Omental fat pad (tissue), 4 donors: ENCODE measurements around the gene SPAG17. TPM values are rescaled to one million over a fixed set of nuclear protein-coding genes. Genes with fewer than 3 reads are reported as not detected.

Experiments
- ATAC-seq: fragments of 150-250 bp; one replicate; pipeline ENCODE4 v1.9.1; 2016; ENCODE audit warnings: mild to moderate bottlenecking, moderate library complexity; ENCODE audit not compliant: low FRiP score
- DNase-seq: peaks from one replicate; pipeline ENCODE4 v3.0.0-alpha.2; 2019; ENCODE audit warnings: low spot score
- total RNA-seq, 4 donors: library from RNA; depleted of rRNA; stranded (reverse); fragments of >200 nt; gene quantifications; one replicate each; pipeline ENCODE4 v1.1.0, GENCODE V29; 2016
- TF ChIP-seq, protein P1 (sequence below), 3 donors: fragments of 450-650 bp; IDR thresholded peaks; one replicate each; pipeline ENCODE4 v1.5.1; 2016 to 2017; ENCODE audit warnings: antibody characterized with exemption in 3 of 3, mild to moderate bottlenecking in 3 of 3, moderate library complexity in 2 of 3

The SPAG17 gene
- total RNA-seq, 4 donors from 2014 or later = 0.16 to 1.2 (median 0.24) TPM; not detected in 1

DNA sequence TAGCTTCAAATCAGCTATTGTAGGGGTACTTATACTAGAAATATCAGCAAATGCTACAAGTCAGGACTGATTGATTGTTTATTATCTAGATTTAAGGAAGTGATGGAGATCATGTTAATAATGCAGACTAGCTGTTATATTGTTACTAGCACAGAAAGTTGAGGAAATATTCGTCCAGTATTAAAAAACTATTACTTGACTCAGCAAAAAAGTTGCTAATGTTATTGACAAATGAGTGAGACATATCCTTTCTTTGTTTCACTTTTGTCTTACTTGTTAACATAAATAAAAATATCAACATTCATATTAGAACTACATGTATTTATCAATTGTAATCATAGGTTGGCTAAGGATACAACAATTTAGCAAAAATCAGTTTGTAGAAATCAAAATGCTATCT is 141.4 kb downstream of the SPAG17 start:
- ATAC-seq (no peak), DNase-seq (no peak)
- TF ChIP-seq, protein P1, sequence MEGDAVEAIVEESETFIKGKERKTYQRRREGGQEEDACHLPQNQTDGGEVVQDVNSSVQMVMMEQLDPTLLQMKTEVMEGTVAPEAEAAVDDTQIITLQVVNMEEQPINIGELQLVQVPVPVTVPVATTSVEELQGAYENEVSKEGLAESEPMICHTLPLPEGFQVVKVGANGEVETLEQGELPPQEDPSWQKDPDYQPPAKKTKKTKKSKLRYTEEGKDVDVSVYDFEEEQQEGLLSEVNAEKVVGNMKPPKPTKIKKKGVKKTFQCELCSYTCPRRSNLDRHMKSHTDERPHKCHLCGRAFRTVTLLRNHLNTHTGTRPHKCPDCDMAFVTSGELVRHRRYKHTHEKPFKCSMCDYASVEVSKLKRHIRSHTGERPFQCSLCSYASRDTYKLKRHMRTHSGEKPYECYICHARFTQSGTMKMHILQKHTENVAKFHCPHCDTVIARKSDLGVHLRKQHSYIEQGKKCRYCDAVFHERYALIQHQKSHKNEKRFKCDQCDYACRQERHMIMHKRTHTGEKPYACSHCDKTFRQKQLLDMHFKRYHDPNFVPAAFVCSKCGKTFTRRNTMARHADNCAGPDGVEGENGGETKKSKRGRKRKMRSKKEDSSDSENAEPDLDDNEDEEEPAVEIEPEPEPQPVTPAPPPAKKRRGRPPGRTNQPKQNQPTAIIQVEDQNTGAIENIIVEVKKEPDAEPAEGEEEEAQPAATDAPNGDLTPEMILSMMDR (IDR thresholded peaks at IDR 0.05) = no peak

DNA sequence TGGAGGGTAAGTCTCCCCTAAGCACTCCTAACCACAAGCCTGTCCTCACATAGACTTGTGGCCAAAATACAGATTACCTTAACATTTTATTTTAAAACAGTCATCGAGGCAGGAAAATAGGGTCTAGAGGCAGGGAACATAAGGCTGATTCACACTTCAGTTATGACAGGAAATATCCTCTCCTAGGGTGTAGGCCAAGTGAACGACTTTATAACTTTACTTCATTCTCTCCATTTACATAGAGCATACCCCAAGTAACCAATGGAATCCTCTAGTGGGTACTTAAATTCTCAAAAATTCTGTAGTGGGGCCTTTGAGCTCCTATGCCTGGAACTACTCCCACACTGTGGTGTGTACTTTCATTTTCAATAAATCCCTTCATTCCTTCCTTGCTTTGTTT is 142.5 kb downstream of the SPAG17 start:
- ATAC-seq (no peak), DNase-seq (no peak)
- TF ChIP-seq, protein P1 (IDR thresholded peaks at IDR 0.05) = no peak

DNA sequence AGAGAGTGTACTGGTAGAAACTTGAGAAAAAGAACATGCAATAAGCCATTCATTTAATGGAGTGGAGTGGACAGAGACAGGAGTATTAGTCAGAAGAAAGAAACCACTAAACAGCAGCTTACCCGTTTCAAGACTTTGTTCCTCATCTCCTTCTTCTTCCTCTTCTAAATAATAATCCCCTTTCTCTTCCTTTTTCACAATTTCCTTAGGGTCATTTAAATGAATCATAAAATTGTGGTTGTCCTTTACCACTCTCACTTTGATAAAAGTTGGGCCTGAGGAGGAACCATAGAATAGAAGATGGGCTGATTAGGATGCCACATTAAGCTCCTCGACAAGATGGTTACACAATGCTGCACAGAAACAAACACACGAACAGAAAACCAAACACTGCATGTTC is 145.9 kb downstream of the SPAG17 start:
- TF ChIP-seq, protein P1 (IDR thresholded peaks at IDR 0.05) = no peak
- DNase-seq (no peak), ATAC-seq (no peak)

DNA sequence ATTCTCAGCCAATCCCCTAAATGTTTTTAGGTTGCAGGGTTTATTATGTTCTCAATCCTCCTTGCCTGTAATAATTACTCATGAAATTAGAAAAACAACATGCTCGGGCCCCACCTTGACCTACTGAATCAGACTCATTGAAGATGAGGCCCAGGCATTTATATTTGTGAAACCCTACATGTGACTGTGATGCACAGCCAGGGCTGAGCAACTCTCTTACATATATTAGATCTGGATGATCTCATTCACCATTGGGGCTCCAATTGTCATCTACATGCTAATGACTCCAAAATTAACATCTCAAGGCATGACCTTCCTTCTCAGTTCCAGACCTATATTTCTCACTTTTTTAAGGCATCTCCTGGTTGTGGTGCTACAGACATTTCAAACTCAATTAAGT is 152.1 kb downstream of the SPAG17 start:
- no peak for ATAC-seq
- no peak for DNase-seq
- TF ChIP-seq, protein P1 (IDR thresholded peaks at IDR 0.05) = no peak

DNA sequence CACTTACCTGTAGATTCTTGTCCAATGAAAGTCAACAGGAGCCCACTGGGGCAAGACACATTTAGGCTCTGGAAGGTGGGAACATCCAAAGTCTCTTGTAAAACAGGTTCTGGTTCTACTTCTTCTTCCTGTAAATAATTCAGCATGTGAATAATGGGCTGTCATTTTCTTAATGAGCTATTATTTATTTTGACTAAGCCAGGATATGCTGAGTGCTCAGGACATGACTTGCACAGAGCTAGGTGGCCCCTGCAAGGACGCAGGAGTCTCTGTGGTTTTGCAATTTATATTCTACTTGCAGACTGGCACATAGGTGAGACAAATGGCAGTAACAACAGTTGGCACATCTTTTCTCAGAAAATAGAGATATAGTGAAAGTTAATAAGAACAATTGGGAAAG is 156.8 kb downstream of the SPAG17 start:
- TF ChIP-seq, protein P1 (IDR thresholded peaks at IDR 0.05) = no peak
- ATAC-seq (no peak), DNase-seq (no peak)

DNA sequence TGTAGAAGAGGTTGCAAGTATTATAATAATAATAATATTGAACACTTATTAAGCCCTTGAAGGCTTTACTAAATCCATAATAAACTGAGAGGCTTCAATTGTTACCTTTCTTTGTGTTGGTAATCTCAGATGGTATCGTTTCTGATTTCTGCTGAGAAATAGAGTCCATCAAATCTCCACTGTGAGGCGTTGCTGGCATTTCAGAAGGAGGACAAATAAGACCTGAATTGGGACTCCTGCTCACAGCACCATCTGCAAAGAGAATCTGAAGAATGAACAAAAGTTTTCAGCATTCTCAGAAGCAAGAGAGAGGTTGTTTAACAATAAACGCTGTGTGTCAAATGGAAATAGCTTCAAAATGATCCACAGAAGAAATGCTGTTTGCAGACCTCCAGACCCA is 161.8 kb downstream of the SPAG17 start:
- DNase-seq = no peak
- TF ChIP-seq, protein P1 (IDR thresholded peaks at IDR 0.05) = no peak
- no peak for ATAC-seq

DNA sequence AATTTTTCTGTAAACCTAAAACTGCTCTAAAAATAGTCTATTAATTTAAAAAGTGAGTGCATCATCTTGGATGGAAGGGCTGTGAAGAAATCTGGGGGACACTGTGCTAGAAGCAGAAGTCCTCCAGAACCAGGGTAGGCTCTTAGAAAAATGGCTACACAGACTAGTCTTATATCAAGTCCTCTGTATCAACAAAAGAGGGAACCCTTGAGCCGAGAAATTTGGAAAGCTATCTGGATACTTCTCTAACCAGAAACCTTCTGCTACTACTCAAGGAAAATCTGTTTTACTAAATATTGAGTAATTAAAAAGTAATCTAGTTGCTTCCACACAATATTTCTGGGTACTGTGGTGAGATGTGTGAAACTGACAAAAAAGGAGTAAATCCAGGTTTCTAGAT is 163.4 kb downstream of the SPAG17 start:
- no peak for ATAC-seq
- no peak for DNase-seq
- TF ChIP-seq, protein P1 (IDR thresholded peaks at IDR 0.05) = no peak
